Thyroid gland (tissue), 4 donors: ENCODE data around the gene GALK2. TPM values are rescaled to one million over a fixed set of nuclear protein-coding genes. Genes with fewer than 3 reads are reported as not detected.

Experiments
- DNase-seq, 2 donors: peaks; one replicate each; pipeline ENCODE4 v3.0.0-alpha.2; 2019
- H3K27ac ChIP-seq, 3 donors: fragments of 200-600 bp; sonication (generic); 1 replicate in 2 of 3; 2 replicates in 1 of 3; pipeline ENCODE4 v1.5.1; 2016 to 2019; ENCODE audit warnings: mild to moderate bottlenecking in 1 of 3, moderate library complexity in 1 of 3
- H3K27me3 ChIP-seq: fragments of 200-600 bp; sonication (generic); one replicate; pipeline ENCODE4 v1.5.1; 2019
- H3K36me3 ChIP-seq, 2 donors: fragments of 200-600 bp; sonication (generic); one replicate each; pipeline ENCODE4 v1.5.1; 2016 to 2019
- H3K4me1 ChIP-seq, 2 donors: fragments of 200-600 bp; sonication (generic); one replicate each; pipeline ENCODE4 v1.5.1; 2017 to 2019
- H3K4me3 ChIP-seq, 3 donors: fragments of 200-600 bp; sonication (generic); replicated peaks in 1 of 3; 1 replicate in 2 of 3; 2 replicates in 1 of 3; pipeline ENCODE4 v1.5.1; 2016; ENCODE audit warnings: mild to moderate bottlenecking in 1 of 3
- H3K9me3 ChIP-seq: fragments of 200-600 bp; sonication (generic); one replicate; pipeline ENCODE4 v1.5.1; 2017
- POLR2A ChIP-seq, 2 donors: fragments of 450-650 bp; IDR thresholded peaks; one replicate each; pipeline ENCODE4 v1.6.1; 2017; ENCODE audit warnings: antibody characterized with exemption in 2 of 2, mild to moderate bottlenecking in 2 of 2, moderate library complexity in 1 of 2
- WGBS, 2 donors: methylation state at CpG; one replicate each; pipeline ENCODE4 v1.1.5; 2017; 5-methylcytosine and 5-hydroxymethylcytosine counted together
- intact Hi-C: fragments of 100-400 bp; cut with DNase I; formaldehyde crosslinking; loops from one replicate; pipeline ENCODE4 v1.15.1; 2023
- total RNA-seq, 4 donors: library from RNA; depleted of rRNA; stranded (reverse); fragments of >200 nt; gene quantifications; one replicate each; pipeline ENCODE4 v1.2.3, GENCODE V29; 2016
- TF ChIP-seq, protein P1 (sequence below), 6 experiments: fragments of 200-600 bp in 3 of 6; fragments of 450-650 bp in 3 of 6; sonication (generic) in 3 of 6; IDR thresholded peaks; one replicate each; pipeline ENCODE4 v1.5.1; 2016 to 2019; ENCODE audit warnings: antibody characterized with exemption in 6 of 6, mild to moderate bottlenecking in 2 of 6, inconsistent platforms in 1 of 6, moderate library complexity in 1 of 6

Gene GALK2
- total RNA-seq, 4 donors from 2014 or later: 50.4 to 85.5 (median 67.8) TPM

DNA sequence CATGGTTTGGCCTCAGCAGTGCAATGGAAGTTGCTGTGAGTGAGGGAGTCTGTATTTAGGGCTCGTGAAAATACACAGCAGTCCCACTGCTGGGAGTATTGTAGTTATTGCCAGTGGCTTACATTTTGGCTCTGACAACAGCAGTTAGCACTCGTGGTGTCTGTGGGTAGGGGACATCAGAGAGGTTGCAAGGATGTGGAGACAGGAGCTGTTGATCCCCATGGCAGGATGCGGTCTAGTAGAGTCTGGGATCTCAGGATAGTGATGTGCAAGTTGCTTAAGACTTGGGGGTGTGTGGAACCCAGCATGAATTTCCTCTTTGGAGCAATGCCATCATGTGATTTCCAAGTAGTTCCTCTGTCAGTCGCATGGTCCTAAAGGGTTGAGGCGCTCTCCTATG, 59.9 kb downstream of the GALK2 start:
- Histone ChIP-seq H3K27ac (no peak overlapping the region), H3K4me3 (no peak overlapping the region), H3K9me3 (no peaks in the 10 kb centered on the region), H3K4me1 (peaks cover 0 to 11% of the 10 kb centered on the region in 2 donors), H3K36me3 (no peaks in the 10 kb centered on the region), H3K27me3 (no peaks in the 10 kb centered on the region)
- WGBS, 2 donors: 91 to 98% methylated on average over 5 of the region's 5 CpGs
- TF ChIP-seq, protein P1, sequence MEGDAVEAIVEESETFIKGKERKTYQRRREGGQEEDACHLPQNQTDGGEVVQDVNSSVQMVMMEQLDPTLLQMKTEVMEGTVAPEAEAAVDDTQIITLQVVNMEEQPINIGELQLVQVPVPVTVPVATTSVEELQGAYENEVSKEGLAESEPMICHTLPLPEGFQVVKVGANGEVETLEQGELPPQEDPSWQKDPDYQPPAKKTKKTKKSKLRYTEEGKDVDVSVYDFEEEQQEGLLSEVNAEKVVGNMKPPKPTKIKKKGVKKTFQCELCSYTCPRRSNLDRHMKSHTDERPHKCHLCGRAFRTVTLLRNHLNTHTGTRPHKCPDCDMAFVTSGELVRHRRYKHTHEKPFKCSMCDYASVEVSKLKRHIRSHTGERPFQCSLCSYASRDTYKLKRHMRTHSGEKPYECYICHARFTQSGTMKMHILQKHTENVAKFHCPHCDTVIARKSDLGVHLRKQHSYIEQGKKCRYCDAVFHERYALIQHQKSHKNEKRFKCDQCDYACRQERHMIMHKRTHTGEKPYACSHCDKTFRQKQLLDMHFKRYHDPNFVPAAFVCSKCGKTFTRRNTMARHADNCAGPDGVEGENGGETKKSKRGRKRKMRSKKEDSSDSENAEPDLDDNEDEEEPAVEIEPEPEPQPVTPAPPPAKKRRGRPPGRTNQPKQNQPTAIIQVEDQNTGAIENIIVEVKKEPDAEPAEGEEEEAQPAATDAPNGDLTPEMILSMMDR (IDR thresholded peaks at IDR 0.05): no peak
- TF ChIP-seq POLR2A (IDR thresholded peaks at IDR 0.05): no peak
- no peak for DNase-seq
- intact Hi-C loops: loop anchor here (10.0 kb wide), 2 partner anchors 195 to 915 kb away; partner anchors contain the start of gene FGF7

DNA sequence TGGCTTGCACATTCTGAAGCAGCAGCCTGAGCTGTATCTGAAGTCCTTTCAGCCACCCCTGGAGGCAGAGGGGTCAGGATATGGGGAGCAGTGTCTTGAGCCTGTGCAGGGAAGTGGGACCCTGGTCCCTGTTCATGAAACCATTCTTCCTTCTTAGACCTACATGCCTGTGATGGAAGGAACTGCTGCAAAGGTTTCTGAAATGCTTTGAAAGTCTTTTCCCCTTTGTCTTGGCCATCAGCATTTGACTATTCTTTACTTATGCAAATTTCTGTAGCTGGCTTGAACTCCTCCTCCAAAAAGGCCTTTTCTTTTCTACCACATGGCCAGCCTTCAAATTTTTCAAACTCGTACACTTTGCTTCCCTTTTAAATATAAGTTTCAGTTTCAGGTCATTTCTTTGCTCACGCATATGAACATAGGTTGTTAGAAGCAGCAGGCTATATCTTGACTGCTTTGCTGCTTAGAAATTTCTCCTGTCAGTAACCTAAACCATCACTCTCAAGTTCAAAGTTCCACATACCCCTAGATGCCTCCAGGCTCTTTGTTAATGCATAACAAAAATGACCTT, 62.3 kb downstream of the GALK2 start:
- TF ChIP-seq, protein P1 (IDR thresholded peaks at IDR 0.05): no peak
- TF ChIP-seq POLR2A (IDR thresholded peaks at IDR 0.05): no peak
- no peaks in the 10 kb centered on the region for H3K36me3 ChIP-seq
- H3K27me3 ChIP-seq: no peaks in the 10 kb centered on the region
- peaks cover 0 to 11% of the 10 kb centered on the region in 2 donors for H3K4me1 ChIP-seq
- H3K4me3 ChIP-seq: no peak overlapping the region
- 88 to 93% methylated on average over 2 of the region's 2 CpGs for WGBS, 2 donors
- H3K9me3 ChIP-seq: no peaks in the 10 kb centered on the region
- intact Hi-C loops: loop anchor here (10.0 kb wide), 2 partner anchors 192 to 912 kb away; partner anchors contain the start of gene FGF7
- DNase-seq: no peak
- H3K27ac ChIP-seq: no peak overlapping the region

DNA sequence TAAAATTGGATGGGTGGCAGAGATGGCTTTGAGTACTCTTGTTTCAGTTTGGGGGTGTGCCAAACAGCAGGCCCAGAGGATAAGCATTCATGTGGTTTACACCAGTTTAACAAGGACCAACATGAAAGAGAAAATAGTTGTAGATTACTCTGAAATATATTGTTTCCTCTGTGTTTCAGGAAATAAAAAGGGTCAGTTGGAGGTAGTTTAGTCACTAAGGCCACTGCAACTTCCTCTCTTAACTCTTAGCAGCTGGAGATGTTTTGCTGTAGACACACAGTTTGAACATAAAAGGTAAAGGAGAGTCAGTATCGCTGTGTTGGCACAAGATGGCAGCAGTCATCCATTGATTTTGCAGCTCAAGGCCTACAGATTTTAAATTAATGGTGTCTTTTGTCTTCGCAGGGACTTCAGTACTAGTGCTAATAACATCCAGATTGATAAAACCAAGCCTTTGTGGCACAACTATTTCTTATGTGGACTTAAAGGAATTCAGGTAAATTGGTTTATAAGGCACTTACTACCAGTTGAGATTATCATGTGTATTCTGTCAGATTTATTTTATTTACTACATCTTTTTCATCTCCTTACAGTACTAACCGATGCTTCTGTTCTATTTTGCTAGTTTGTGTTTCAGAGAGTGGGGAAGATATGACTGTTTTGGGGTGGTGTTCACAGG, 65.5 kb downstream of the GALK2 start:
- WGBS, 2 donors: 45 to 47% methylated on average over 3 of the region's 3 CpGs
- H3K4me1 ChIP-seq: peaks cover 0 to 11% of the 10 kb centered on the region in 2 donors
- no peaks in the 10 kb centered on the region for H3K27me3 ChIP-seq
- intact Hi-C loops: loop anchor here (10.0 kb wide), 2 partner anchors 189 to 909 kb away; partner anchors contain the start of gene FGF7
- no peaks in the 10 kb centered on the region for H3K9me3 ChIP-seq
- no peaks in the 10 kb centered on the region for H3K36me3 ChIP-seq
- no peak for TF ChIP-seq POLR2A (IDR thresholded peaks at IDR 0.05)
- TF ChIP-seq, protein P1 (IDR thresholded peaks at IDR 0.05): peak; percentile 18 to 91 (median 77)
- DNase-seq: peak; percentile 49 to 62
- no peak overlapping the region for H3K4me3 ChIP-seq
- H3K27ac ChIP-seq: no peak overlapping the region

DNA sequence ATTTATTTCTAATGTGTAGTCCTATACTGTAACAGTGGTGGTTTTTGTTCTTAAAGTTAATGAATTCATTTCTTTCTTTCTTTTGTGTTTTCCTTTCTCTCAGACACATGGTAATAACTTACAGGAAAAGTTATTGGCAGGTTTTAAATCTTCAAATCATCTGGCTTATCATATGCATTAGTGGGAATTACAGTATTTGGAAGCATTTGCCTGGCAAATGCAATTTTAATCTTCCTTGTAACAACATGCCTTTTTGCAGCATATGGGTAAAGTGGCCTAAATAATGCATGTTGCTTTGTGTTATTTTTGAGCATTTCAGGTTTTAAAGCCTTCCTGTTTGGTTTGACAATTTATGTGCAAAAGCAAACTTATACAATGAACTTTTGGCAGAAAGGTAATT, 66.8 kb downstream of the GALK2 start:
- Histone ChIP-seq H3K4me1 (no peaks in the 10 kb centered on the region), H3K27me3 (no peaks in the 10 kb centered on the region), H3K4me3 (no peak overlapping the region), H3K9me3 (no peaks in the 10 kb centered on the region), H3K36me3 (no peaks in the 10 kb centered on the region), H3K27ac (no peak overlapping the region)
- no peak for TF ChIP-seq POLR2A (IDR thresholded peaks at IDR 0.05)
- TF ChIP-seq, protein P1 (IDR thresholded peaks at IDR 0.05): no peak
- intact Hi-C loops: loop anchor here (10.0 kb wide), 2 partner anchors 188 to 908 kb away; partner anchors contain the start of gene FGF7
- no peak for DNase-seq

DNA sequence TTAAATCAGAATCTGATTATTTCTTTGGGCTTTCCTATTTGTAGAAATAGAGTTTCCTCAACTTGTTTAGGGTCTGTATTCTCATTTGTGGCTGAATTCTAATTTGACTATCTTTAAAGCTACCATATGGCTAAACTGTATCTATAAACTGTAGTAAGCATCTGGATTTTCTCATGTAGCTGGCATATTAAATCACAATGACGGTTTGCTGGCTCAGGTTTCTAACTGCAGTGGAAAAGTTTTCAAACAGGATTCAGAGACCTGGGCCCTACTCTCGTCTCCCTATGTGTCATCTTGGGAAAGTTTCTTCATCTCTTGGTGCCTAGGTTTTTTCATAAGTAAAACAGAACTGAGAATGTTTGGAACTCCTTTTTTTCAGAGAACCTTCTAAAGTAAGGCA, 68.3 kb downstream of the GALK2 start:
- no peaks in the 10 kb centered on the region for H3K27me3 ChIP-seq
- no peaks in the 10 kb centered on the region for H3K36me3 ChIP-seq
- H3K4me1 ChIP-seq: no peaks in the 10 kb centered on the region
- no peak overlapping the region for H3K27ac ChIP-seq
- intact Hi-C loops: loop anchor here (10.0 kb wide), 2 partner anchors 186 to 906 kb away; partner anchors contain the start of gene FGF7
- no peak for TF ChIP-seq POLR2A (IDR thresholded peaks at IDR 0.05)
- TF ChIP-seq, protein P1 (IDR thresholded peaks at IDR 0.05): no peak
- no peaks in the 10 kb centered on the region for H3K9me3 ChIP-seq
- no peak for DNase-seq
- H3K4me3 ChIP-seq: no peak overlapping the region
- WGBS, 2 donors: 78 to 91% methylated on average over 2 of the region's 2 CpGs
